SKM-1 (cell line): ENCODE results near the gene PBX3.

ENCODE experiments used
- DNase-seq: peaks from one replicate; lab custom pipeline; 2025; ENCODE audit not compliant: unreplicated experiment; lab: John Stamatoyannopoulos, UW

PBX3 gene

GRCh38 chr9:125932746-125933455, 185.7 kb downstream of the PBX3 start:
- DNase-seq: no peak

GRCh38 chr9:125942125-125942524, 195.0 kb downstream of the PBX3 start:
- DNase-seq: no peak

GRCh38 chr9:125943831-125944230, 196.7 kb downstream of the PBX3 start:
- no peak for DNase-seq

- no peak for DNase-seq
Observed at GRCh38 chr9:125946397-125946796, 199.2 kb downstream of the PBX3 start.

GRCh38 chr9:125948887-125949596, 201.9 kb downstream of the PBX3 start:
- no peak for DNase-seq

- no peak for DNase-seq
Observed at GRCh38 chr9:125949703-125950460, 202.7 kb downstream of the PBX3 start.

- no peak for DNase-seq
Observed at GRCh38 chr9:125950880-125951471, 203.8 kb downstream of the PBX3 start.

- DNase-seq: no peak
Observed at GRCh38 chr9:125953314-125954019, 206.3 kb downstream of the PBX3 start.

- no peak for DNase-seq
Observed at GRCh38 chr9:125956102-125956501, 208.9 kb downstream of the PBX3 start.

- DNase-seq: no peak
Observed at GRCh38 chr9:125959315-125959714, 212.1 kb downstream of the PBX3 start.

- DNase-seq: no peak
Observed at GRCh38 chr9:125959951-125960619, 212.9 kb downstream of the PBX3 start.

GRCh38 chr9:125960626-125961025, 213.5 kb downstream of the PBX3 start:
- no peak for DNase-seq

- DNase-seq: no peak
Observed at GRCh38 chr9:125961072-125961471, 213.9 kb downstream of the PBX3 start.

GRCh38 chr9:125963932-125964331, 216.8 kb downstream of the PBX3 start:
- DNase-seq: no peak

- no peak for DNase-seq
Observed at GRCh38 chr9:125964702-125965225, 217.6 kb downstream of the PBX3 start.

GRCh38 chr9:125965477-125965876, 218.3 kb downstream of the PBX3 start:
- no peak for DNase-seq

GRCh38 chr9:125966466-125966865, 219.3 kb downstream of the PBX3 start:
- no peak for DNase-seq

GRCh38 chr9:125966959-125967711, 220.0 kb downstream of the PBX3 start:
- no peak for DNase-seq

- DNase-seq: no peak
Observed at GRCh38 chr9:125968714-125969374, 221.7 kb downstream of the PBX3 start.
